Measurements from ENCODE around the gene MATN1.

The MATN1 gene

DNA sequence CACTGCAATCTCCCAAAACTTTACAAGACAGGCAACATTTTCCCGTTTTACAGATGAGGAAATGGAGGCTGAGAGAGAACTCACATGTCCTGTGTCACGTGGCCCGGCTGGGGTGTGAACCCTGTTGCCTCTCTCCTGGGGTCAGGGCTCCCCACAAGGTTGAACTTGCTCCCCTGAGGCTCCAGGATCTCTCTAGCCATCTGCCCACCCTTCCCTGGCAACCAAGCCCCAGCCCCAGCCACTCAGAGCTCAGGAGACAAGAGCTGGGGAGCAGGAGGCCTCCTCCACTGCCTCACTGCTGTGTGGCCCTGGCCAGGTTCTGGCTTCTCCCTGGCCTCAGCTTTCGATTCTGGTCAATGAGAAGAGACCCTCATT lies 22.4 kb upstream of the MATN1 start:
- Histone ChIP-seq H3K4me1 (ENCODE audit: insufficient read depth, low read length) (peaks cover 12% of the 10 kb centered on the region), H3K36me3 (ENCODE audit: insufficient read depth, low read length) (no peaks in the 10 kb centered on the region), H3K27me3 (ENCODE audit: insufficient read depth, low read length) (peaks cover 5% of the 10 kb centered on the region), H3K9me3 (ENCODE audit: low read length) (no peaks in the 10 kb centered on the region), H2AFZ (ENCODE audit: low read depth, low read length) (no peak overlapping the region), H3K4me3 (ENCODE audit: low read length) (no peak overlapping the region)

DNA sequence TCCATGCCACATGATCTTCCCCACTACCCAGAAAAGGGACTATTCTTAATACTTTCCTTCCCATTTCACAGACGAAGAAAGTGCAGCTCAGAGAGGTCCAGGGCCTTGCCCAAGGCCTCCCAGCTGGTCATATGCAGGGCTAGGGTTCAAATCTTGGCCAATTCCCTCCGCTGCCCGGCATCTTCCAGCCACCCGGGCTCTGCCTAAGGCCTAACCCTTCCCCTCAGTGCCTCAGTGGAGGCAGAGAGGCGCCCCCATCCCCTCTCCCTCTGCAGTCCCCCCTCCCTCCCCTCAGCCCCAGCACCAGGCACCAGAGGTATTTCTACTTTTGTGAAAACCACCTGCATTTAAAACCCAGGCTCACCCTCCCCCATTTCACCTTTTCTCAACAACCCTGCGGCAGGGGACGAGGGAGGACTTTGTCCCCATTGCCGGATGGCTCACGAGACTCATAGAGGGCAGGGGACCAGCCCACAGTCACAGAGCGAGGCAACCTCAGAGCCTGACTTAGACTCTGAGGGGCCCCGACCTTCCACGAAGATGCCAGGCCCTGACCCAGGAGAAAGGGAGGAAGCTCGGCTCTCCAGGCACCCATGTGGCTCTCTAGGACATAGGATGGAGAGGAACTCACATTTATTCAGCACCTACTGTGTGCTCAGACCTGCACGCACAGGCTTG lies 21.9 kb upstream of the MATN1 start:
- Histone ChIP-seq H3K9me3 (ENCODE audit: low read length) (no peaks in the 10 kb centered on the region), H3K36me3 (ENCODE audit: insufficient read depth, low read length) (no peaks in the 10 kb centered on the region), H3K27me3 (ENCODE audit: insufficient read depth, low read length) (peaks cover 5% of the 10 kb centered on the region), H3K4me1 (ENCODE audit: insufficient read depth, low read length) (peaks cover 12% of the 10 kb centered on the region), H2AFZ (ENCODE audit: low read depth, low read length) (no peak overlapping the region), H3K4me3 (ENCODE audit: low read length) (no peak overlapping the region)

DNA sequence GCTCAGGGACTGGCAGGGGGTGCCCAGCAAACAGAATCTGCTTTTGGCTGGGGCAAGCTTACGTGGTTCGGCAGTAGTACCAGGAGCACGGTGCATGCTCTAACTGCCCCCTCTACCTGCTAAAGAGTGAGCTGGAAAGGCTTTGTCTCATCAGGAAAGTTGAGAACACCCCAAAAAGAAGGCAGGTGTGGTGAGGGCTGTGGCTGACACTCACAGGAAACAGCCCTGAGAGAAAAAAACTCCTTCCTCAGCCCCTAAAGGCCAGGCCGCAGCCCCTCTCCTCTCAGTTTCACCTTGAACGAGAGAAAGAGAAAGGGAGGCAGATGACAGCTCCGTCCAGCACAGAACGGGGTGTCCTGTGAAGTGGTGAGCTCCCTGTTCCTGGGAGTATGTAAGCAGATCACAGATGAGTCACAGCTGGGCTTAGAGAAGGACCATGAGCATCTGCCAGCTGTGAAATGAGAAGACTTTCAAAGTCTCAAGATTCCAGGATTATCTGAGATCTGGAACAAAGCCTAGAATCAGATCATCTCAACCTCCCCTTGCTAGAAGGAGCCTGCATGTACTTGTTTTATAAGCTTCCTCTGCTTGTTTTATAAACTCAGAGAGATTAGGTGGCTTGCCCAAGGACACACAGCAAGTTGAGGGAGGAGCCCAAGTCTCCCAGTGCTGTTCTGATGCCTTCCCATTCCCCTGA lies 20.8 kb upstream of the MATN1 start:
- Histone ChIP-seq H3K4me3 (ENCODE audit: low read length) (no peak overlapping the region), H3K36me3 (ENCODE audit: insufficient read depth, low read length) (no peaks in the 10 kb centered on the region), H3K27me3 (ENCODE audit: insufficient read depth, low read length) (peaks cover 5% of the 10 kb centered on the region), H3K4me1 (ENCODE audit: insufficient read depth, low read length) (peaks cover 12% of the 10 kb centered on the region), H3K9me3 (ENCODE audit: low read length) (no peaks in the 10 kb centered on the region), H2AFZ (ENCODE audit: low read depth, low read length) (no peak overlapping the region)

DNA sequence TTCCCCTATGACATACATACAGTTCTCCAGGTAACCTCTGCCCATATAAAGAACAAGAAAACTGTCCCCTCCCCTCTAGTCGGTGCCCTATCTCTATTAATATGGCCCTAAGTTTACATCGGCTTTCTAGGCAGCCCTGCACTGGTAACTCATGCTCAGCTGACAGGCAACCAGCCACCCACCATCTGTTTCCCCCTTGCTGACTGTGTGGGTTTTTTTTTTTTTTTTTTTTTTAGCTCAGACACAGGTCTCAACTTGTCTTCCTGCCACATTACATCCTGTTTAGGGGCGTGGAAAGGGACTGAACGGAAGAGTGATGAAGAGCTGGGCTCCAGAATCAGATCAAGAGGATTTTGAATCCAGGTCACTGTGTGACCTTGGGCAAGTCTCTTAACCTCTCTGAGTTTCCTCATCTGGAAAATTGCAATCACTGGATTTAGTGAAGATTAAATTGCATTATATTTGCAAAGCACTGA lies 20.2 kb upstream of the MATN1 start:
- H3K4me1 ChIP-seq (ENCODE audit: insufficient read depth, low read length) = peaks cover 10% of the 10 kb centered on the region
- H3K36me3 ChIP-seq (ENCODE audit: insufficient read depth, low read length) = no peaks in the 10 kb centered on the region
- H3K4me3 ChIP-seq (ENCODE audit: low read length) = no peak overlapping the region
- no peak overlapping the region for H2AFZ ChIP-seq (ENCODE audit: low read depth, low read length)
- H3K27me3 ChIP-seq (ENCODE audit: insufficient read depth, low read length) = peaks cover 5% of the 10 kb centered on the region
- H3K9me3 ChIP-seq (ENCODE audit: low read length) = no peaks in the 10 kb centered on the region

DNA sequence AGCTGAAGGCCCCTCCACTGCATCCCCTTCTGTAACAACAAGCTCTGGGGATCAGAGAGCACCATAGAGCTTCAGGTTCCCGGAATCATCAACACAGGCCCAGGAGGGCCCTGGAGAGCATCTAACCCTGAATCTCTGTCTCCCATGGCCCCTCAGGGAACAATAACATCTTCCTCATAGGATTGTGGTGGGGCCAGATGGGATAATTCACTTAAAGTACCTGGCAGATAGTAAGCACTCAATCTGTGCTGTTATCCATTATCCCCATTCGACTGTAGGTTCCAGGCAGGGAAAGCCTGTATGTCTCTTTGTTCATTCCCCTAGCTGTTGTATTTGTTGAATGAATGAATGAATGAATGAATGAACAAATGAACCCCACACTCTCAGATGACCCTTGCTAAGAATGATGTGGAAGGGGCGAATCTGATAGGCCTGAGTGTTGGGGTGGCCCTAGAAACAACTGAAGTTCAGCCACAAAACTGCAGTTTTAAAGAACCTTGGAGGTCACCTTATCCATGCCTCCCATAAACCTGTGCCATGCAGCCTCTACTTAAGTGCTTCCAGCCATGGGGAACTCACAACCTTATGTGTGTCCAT lies 19.7 kb upstream of the MATN1 start:
- Histone ChIP-seq H3K4me3 (ENCODE audit: low read length) (no peak overlapping the region), H3K36me3 (ENCODE audit: insufficient read depth, low read length) (no peaks in the 10 kb centered on the region), H3K4me1 (ENCODE audit: insufficient read depth, low read length) (peaks cover 4% of the 10 kb centered on the region), H3K9me3 (ENCODE audit: low read length) (no peaks in the 10 kb centered on the region), H3K27me3 (ENCODE audit: insufficient read depth, low read length) (peaks cover 5% of the 10 kb centered on the region), H2AFZ (ENCODE audit: low read depth, low read length) (no peak overlapping the region)

DNA sequence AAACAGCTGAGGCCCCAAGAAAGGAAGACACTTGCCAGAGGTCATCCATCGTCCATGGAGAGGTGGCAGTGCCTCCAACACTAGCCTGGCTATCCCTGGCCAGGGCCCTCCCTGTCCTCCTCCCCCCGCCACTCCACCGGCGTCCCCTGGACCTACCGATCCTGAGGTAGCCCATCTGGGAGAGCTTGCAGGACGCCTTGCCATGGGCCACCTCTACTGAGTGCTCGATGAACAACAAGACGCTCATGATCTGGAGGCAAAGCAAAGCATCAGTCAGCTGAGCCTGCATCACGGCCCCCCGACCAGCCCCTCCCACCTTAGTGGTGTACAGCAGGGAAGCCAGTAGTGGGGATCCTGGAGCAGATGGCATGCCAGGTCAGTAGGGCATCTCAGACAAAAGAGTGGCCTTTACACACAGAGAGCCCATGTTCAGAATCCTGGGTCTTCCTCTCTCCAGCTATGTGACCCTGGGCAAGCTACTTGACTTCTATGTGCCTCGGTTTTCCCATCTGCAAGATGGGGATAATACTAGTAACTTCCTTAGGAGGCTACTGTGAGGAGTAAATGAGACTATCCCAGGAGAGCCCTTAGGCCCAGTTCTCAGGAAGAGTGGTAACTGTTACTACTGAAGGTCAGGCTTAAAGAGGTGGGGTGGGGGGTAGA lies 19.0 kb upstream of the MATN1 start:
- Histone ChIP-seq H3K27me3 (ENCODE audit: insufficient read depth, low read length) (peaks cover 5% of the 10 kb centered on the region), H3K4me1 (ENCODE audit: insufficient read depth, low read length) (no peaks in the 10 kb centered on the region), H3K36me3 (ENCODE audit: insufficient read depth, low read length) (no peaks in the 10 kb centered on the region), H2AFZ (ENCODE audit: low read depth, low read length) (no peak overlapping the region), H3K4me3 (ENCODE audit: low read length) (no peak overlapping the region), H3K9me3 (ENCODE audit: low read length) (no peaks in the 10 kb centered on the region)

DNA sequence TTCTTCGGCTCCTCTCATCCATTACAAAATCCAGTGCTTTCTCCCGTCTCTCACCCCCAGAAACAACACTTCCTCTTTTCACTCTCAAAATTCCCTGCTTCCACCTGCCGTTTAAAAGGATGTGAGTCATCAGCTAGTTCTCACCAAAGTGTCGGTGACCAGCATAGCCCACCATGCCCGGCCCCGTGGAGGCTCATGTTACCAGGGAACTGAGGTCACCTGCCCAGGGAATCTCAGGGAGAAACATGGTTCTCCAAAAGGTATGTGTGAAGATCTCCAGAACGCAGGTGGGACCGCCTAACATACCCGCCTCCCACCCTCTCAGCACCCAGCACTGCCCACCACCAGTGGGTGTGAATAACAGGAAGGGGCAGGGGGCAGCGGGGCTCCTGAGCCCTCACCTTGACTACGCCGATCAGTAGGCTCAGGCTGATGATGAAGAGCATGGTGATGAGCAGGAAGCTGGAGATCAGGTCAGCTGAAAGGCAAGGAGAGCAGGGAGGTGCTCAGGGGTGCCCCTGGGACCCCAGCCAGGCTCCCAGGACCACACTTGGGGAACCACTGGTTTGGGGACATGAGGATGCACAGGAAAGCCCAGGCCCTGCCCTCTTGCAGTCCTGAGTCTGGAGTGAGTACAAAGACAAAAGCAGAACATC lies 18.0 kb upstream of the MATN1 start:
- no peaks in the 10 kb centered on the region for H3K9me3 ChIP-seq (ENCODE audit: low read length)
- no peaks in the 10 kb centered on the region for H3K4me1 ChIP-seq (ENCODE audit: insufficient read depth, low read length)
- no peaks in the 10 kb centered on the region for H3K36me3 ChIP-seq (ENCODE audit: insufficient read depth, low read length)
- H3K27me3 ChIP-seq (ENCODE audit: insufficient read depth, low read length) = peaks cover 5% of the 10 kb centered on the region
- no peak overlapping the region for H2AFZ ChIP-seq (ENCODE audit: low read depth, low read length)
- no peak overlapping the region for H3K4me3 ChIP-seq (ENCODE audit: low read length)

DNA sequence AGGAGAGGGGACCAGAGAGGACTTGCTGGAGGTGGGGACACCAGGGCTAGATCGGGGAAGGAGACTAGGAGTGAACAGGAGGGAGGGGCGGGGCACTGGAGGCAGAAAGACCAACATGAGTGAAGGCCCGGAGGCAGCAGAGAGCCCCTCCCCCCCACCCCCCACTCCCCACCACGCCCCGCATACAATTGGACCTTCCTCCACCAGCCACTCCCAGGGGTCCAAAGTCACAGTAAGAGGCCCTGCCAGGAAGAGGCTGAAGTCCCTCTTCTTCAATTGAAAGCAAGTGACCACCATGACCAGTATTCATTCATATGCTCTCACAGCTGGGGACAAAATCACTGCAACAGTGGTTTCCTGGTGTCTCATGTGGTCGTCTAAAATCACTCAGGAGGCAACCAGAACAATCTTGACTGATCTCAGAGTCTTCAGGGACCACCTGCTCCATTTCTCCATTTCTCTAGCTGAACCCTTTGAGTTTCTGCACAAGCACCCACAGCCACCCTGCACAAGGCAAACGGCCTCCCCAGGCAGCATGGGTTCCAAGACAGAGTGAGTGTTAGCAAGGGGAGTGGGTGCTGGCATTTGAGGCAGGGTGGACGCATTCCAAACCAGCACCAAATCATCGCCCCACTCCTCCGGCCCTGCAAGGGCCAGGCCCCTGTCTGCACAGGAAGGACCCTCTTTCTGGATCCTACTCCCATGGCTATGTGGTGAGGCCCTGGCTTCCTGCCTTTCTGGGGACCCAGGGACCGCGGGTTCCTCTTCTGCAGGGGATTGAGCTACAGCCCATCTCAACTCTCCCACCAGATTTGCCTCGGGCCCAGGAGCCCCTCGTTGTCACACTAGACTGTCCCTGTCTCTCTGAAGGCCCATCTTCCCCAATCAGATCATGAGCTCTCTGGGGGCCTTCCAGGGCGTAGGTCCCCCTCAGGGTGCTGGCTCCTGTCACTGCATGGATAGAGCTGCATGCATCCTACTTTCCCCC lies 17.2 kb upstream of the MATN1 start:
- H3K4me3 ChIP-seq (ENCODE audit: low read length) = no peak overlapping the region
- no peaks in the 10 kb centered on the region for H3K9me3 ChIP-seq (ENCODE audit: low read length)
- no peaks in the 10 kb centered on the region for H3K36me3 ChIP-seq (ENCODE audit: insufficient read depth, low read length)
- H3K4me1 ChIP-seq (ENCODE audit: insufficient read depth, low read length) = no peaks in the 10 kb centered on the region
- peaks cover 5% of the 10 kb centered on the region for H3K27me3 ChIP-seq (ENCODE audit: insufficient read depth, low read length)
- H2AFZ ChIP-seq (ENCODE audit: low read depth, low read length) = no peak overlapping the region

DNA sequence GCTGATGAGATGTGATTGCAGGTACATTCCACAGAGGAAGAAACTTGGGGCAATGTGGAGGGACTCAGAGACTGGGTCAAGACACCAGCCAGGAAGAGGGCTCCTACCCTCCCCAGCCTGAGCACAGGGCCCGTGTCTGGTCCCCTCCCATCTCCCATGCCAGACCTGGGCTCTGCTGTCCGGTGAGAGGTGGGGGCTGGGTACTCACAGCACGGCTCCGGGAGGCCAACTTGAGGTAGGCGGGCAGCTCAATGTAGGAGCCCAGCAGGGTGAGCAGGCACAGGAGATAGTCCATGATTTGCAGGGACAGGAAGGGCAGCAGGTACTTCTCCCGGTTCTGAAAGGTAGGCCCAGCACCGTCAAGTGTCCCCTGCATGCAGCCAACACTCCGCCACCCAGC lies 16.2 kb upstream of the MATN1 start:
- no peak overlapping the region for H2AFZ ChIP-seq (ENCODE audit: low read depth, low read length)
- no peak overlapping the region for H3K4me3 ChIP-seq (ENCODE audit: low read length)
- no peaks in the 10 kb centered on the region for H3K4me1 ChIP-seq (ENCODE audit: insufficient read depth, low read length)
- no peaks in the 10 kb centered on the region for H3K36me3 ChIP-seq (ENCODE audit: insufficient read depth, low read length)
- peaks cover 5% of the 10 kb centered on the region for H3K27me3 ChIP-seq (ENCODE audit: insufficient read depth, low read length)
- H3K9me3 ChIP-seq (ENCODE audit: low read length) = no peaks in the 10 kb centered on the region

DNA sequence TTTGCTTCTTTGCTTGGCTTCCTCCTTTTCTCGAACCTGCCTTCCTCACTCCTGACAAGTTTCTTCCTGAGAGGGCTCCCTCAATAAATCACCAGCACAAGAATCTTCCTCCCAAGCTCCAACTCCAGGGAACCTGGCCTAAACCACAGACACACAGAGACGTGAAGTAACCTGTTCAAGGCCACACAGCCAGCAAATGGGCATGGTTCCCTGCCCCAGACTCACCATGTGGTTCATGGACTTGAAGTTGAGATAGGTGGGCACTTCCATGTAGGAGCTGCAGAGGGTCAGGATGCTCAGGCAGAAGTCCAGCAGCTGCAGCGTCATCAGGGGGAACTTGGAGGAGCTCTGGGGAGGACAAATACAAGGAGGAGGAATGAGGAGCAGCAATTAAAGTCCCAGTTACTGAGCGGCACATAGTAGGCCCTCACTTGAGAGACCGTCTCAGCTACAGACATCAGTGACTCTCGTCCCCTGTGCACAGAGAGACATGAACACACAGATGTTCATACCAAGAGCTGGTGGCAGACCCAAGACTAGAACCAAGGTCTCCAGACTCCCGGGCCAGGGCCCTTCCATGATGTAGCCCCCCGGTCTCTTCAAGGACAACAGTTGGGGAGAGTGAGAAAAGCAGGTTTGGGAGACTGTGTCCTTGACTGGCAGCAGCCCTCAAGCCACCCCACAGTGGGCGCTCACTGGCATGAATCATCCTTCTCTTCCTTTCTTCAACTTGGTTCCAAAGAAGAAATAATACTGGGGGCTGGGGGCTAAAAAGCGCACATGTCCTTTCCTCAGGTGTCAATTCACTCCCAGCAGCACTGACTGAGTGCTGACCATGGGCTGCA lies 15.6 kb upstream of the MATN1 start:
- H2AFZ ChIP-seq (ENCODE audit: low read depth, low read length) = no peak overlapping the region
- H3K4me1 ChIP-seq (ENCODE audit: insufficient read depth, low read length) = no peaks in the 10 kb centered on the region

DNA sequence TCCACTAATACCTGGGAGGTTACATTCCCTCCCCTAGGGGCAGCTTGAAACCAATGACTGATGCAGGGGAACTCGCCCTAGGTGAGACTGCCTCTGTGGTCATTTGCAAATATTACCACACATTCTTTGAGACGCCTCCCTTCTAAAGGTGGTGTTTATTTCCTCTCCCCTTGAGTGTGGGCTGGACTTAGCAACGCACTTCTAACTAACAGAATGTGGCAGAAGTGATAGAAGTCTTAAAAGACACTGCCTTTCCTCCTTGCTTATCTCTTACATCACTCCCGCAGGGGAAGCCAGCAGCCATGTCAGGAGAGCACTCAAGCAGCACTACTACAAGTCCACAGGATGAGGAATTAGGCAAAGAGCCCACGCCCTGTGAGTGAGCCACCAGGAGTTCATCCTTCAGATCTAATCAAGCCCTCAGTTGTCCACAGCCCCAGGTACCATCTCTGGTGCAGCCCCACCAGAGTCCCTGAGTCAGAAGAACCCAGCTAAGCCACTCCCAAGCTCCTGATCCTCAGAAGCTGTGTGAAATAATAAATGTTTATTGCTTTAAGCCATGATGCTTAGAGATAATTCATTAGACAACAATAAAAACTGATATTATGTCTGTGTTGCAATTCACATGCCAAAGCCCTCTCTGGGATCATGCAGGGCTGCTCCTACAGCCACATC lies 14.8 kb upstream of the MATN1 start:
- no peak overlapping the region for H3K4me3 ChIP-seq (ENCODE audit: low read length)
- H3K27me3 ChIP-seq (ENCODE audit: insufficient read depth, low read length) = peaks cover 5% of the 10 kb centered on the region
- no peaks in the 10 kb centered on the region for H3K9me3 ChIP-seq (ENCODE audit: low read length)
- no peaks in the 10 kb centered on the region for H3K4me1 ChIP-seq (ENCODE audit: insufficient read depth, low read length)
- no peaks in the 10 kb centered on the region for H3K36me3 ChIP-seq (ENCODE audit: insufficient read depth, low read length)
- H2AFZ ChIP-seq (ENCODE audit: low read depth, low read length) = no peak overlapping the region

More for the DNA sequence above, 15.6 kb upstream of the MATN1 start:
- Histone ChIP-seq H3K36me3 (ENCODE audit: insufficient read depth, low read length) (no peaks in the 10 kb centered on the region), H3K27me3 (ENCODE audit: insufficient read depth, low read length) (peaks cover 5% of the 10 kb centered on the region), H3K9me3 (ENCODE audit: low read length) (no peaks in the 10 kb centered on the region), H3K4me3 (ENCODE audit: low read length) (no peak overlapping the region)
